Astrocyte of the cerebellum (primary cell): Measurements from ENCODE around the gene PODXL.

Source experiments
- DNase-seq: peaks from one replicate; pipeline ENCODE4 v3.0.0-alpha.2; 2011; ENCODE audit warnings: low read depth
- H3K4me3 ChIP-seq: 2 replicates; pipeline ENCODE4 v1.5.1; 2011; ENCODE audit warnings: mild to moderate bottlenecking, low read depth, low read length, moderate library complexity
- in situ Hi-C: cut with HindIII; loops from 2 replicates; pipeline ENCODE4 v1.10.0; 2017; ENCODE audit warnings: low sequenced_read_pairs
- TF ChIP-seq, protein P1 (sequence below): IDR thresholded peaks from 2 replicates; pipeline ENCODE4 v1.5.1; 2012; ENCODE audit warnings: low read length, low read depth, moderate library complexity, mild to moderate bottlenecking; ENCODE audit errors: missing control alignments

The PODXL gene

DNA sequence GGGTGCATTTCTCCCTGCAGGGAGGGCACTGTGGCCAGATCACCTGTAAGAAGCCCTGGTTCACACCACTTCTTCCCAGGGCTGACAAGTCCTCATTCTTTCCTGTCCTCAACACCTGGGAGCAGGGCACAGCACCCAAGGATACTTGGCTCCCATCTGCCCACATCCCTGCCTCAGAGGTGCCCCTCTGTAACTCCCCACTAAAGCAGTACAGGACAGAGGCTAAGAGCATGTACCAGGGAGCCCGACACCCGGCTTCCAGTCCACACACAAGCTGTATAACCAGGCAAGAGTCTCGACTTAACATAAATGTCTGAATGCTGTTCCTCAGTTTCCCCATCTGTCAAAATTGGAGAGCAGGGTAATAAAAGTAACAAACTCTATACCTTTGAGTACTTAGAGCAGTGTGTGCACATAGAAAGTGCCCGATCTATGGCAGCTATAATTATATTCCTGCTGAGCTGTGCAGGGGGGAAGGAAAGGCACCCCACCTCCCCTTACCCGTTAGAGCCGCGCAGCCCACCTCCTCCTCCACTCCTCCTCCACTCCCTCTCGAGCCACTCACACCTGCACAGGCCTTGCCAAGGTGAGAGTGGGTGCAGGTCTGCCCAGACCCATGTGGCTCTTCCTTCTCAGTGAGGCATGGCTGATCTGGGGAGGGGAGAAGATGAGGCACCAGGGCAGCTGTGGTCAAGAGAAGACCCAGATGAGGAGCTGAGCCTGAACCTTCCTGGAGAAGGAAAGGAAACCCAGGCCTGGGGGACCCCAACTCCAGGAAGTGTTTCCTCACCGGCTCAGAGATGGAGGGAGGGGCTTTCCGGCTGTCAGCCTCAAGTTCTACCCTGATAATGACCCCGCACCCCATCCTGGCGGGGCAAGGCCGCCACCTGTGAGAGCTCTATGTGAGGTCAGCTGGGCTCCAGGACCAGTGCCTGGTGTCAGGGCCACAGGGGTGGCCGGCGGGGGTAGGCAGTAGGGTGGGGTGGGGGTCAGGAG is 22.6 kb downstream of the PODXL start:
- no peak overlapping the region for H3K4me3 ChIP-seq
- TF ChIP-seq, protein P1, sequence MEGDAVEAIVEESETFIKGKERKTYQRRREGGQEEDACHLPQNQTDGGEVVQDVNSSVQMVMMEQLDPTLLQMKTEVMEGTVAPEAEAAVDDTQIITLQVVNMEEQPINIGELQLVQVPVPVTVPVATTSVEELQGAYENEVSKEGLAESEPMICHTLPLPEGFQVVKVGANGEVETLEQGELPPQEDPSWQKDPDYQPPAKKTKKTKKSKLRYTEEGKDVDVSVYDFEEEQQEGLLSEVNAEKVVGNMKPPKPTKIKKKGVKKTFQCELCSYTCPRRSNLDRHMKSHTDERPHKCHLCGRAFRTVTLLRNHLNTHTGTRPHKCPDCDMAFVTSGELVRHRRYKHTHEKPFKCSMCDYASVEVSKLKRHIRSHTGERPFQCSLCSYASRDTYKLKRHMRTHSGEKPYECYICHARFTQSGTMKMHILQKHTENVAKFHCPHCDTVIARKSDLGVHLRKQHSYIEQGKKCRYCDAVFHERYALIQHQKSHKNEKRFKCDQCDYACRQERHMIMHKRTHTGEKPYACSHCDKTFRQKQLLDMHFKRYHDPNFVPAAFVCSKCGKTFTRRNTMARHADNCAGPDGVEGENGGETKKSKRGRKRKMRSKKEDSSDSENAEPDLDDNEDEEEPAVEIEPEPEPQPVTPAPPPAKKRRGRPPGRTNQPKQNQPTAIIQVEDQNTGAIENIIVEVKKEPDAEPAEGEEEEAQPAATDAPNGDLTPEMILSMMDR = no peak
- no peak for DNase-seq
- in situ Hi-C loops = no loop called here

DNA sequence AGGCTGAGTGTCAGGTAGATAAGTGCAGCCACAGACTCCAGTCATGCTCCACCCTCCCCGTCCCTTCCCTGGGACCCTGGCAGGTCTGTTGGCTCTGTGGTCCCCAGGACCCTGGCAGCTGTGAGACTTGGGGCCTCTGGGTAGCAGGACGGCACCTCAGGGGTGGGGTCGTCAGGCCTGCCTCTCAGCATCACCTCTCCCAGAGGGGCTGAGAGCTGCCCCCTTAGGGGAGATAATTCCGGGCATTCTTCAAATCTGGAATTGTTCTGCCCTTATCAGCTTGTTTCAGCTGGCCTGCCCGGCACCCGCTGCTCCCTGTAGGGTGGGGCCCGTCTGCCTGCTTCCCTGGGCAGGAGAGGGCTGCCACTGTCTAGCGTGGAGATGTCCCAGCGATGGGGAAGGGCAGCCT is 23.3 kb downstream of the PODXL start:
- in situ Hi-C loops = no loop called here
- no peak for DNase-seq
- TF ChIP-seq, protein P1 = no peak

DNA sequence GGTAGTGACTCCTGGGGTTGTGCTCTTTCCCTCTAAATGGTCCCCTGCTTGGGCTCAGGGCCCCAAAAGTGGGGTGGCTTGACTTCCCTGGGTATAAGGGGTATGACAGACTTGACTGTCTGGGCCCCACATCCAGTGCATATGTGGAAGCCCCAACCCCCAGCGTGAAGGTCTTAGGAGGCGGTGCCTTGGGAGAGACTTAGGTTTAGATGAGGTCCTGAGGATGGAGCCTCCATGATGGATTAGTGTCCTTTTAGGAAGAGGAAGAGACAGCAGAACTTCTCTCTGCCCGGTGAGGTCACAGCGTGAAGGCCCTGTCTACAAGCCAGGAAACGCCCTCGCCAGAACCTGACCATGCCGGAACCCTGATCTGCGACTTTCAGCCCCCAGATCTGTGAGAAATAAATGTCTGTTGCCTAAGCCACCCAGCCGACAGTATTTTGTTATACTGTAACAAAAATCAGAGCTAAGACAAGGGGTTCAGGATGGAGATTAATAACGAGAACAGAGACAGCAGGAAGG is 23.8 kb downstream of the PODXL start:
- TF ChIP-seq, protein P1 = no peak
- no peak overlapping the region for H3K4me3 ChIP-seq
- in situ Hi-C loops = no loop called here
- DNase-seq = no peak

More for the DNA sequence above, 23.3 kb downstream of the PODXL start:
- H3K4me3 ChIP-seq = no peak overlapping the region

DNA sequence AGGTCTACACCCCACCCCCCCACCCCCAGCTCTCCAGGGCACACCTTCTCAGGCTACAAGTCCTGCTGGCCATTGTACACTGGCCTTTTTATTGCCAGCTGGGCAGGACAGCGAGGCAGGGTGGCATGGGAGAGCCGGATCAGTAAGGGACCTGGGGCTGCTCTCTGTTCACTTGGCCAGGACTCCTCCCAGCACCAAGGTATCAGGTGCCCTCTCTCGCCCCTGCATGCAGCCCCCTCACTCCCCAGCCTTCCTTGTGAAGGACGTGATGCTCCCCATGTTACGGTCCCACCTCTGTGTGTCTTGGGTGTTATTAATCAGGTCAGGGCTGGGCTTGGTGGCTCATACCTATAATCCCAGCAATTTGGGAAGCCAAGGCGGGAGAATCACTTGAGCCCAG is 26.3 kb downstream of the PODXL start:
- TF ChIP-seq, protein P1 = no peak
- DNase-seq = no peak
- H3K4me3 ChIP-seq = no peak overlapping the region
- in situ Hi-C loops = no loop called here

DNA sequence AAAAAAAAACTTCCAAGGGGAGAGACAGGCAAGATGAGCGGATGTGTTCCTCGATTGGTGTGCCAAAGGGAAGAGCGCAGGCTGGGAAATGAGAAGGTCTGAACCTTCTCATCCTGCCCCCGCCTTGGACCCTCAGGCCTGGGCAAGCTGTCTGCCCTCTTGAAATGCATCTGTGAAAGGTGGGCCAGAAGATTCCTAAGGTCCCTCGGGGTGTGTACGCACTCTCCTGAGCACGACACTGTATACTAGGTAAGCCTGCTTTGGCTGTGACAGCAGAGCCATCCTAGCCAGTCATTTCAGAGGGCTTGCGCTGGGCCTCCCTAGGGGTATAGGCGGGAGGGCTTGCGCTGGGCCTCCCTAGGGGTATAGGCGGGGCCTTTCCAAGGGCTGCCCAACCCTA is 26.8 kb downstream of the PODXL start:
- TF ChIP-seq, protein P1 = no peak
- DNase-seq = no peak
- in situ Hi-C loops = no loop called here
- no peak overlapping the region for H3K4me3 ChIP-seq

DNA sequence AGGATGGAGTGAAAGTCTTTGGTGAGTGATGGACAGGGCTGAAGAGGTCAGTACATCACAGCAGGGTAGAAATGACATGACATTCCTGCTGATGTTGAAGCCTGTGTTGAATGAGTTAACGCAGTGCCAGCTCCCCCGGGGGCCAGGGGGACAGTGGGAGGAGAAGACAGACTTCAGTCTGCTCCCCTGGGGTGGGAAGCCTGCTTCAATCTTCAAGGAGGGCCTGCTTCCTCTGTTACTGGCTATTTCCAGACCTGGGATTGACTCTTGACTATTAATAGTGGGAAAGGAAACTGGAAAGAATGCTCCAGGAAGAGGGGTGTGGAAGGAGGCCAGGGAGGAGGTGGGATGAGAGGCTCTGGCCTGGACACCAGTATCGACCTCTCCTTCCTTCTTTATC is 27.2 kb downstream of the PODXL start:
- in situ Hi-C loops = no loop called here
- no peak overlapping the region for H3K4me3 ChIP-seq
- DNase-seq = no peak
- TF ChIP-seq, protein P1 = no peak
